ENCODE measurements around the gene AR. TPM values are rescaled to one million over a fixed set of nuclear protein-coding genes. Genes with fewer than 3 reads are reported as not detected.
"Not testable (repeated sequence)": the region's sequence is repeated elsewhere in the genome, so short reads cannot be mapped to it uniquely, and the experiment has no call there.

Gene AR
- total RNA-seq, 1 donor from 2014 or later, result 5.0 TPM

DNA sequence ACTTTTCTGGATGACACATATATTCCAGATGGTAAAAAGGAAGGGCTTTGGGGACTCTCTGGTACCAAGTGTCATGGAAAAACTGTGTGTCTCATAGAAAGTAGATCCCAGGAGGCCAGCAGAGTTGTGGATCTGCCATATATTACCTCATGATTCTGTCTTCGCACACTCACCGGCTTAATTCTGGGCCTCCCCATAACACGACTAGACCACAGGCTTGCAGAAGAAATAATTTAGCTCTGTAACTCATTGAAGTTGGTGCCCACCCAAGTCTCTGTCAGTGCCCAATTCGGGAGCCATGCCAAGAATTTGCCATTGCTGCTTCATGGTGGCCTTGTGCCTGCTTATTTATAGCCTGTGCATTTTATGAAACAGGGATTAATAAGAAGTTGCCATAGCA is 104.5 kb downstream of the AR start:
- no peak for TF ChIP-seq CTCF (IDR thresholded peaks at IDR 0.05)
- DNase-seq, result no peak
- no peak for ATAC-seq
- Histone ChIP-seq H3K4me3 (no peak overlapping the region), H3K9me3 (no peaks in the 10 kb centered on the region), H3K4me1 (no peaks in the 10 kb centered on the region), H3K27ac (no peak overlapping the region), H3K27me3 (ENCODE audit: low read depth) (no peaks in the 10 kb centered on the region), H3K36me3 (no peaks in the 10 kb centered on the region)
- intact Hi-C loops (cut with DNase I), result no loop called here

DNA sequence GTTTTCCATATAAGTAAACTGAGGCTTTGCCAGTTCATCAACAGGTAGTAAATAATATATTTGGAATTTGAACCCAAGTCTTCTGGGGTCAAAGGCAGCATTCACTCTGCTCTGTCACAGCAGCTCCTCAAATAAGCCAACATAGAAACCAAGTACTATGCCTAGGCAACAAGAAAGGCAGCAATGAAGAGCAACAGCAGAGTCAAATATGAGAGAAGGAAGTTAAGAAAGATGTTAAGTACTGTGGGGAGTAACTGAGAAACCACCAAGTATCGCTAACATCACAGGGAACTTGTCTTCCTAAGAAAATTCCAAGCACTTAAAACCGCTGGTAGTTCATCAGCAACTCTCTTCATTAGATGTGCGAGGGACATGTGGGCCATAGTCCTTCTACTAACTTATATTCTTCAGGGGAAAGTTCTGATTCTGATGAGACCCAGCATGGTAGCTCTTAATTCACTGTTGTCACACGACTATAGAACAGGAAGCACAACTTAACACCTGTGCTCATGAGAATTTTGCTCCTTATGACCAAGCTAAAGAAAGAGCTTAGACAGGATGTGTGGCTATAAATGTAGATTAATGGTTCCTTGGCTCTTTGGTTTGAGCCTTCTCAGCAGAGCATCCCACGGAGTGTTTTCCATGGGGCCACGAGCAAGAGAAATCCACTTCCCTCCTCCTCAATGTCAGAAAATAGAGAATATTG is 107.8 kb downstream of the AR start:
- intact Hi-C loops (cut with DNase I), result no loop called here
- DNase-seq (no peak), ATAC-seq (no peak)
- no peaks in the 10 kb centered on the region for H3K4me1 ChIP-seq
- no peaks in the 10 kb centered on the region for H3K9me3 ChIP-seq
- TF ChIP-seq CTCF (IDR thresholded peaks at IDR 0.05), result no peak
- no peak overlapping the region for H3K27ac ChIP-seq
- H3K36me3 ChIP-seq, result no peaks in the 10 kb centered on the region
- H3K4me3 ChIP-seq, result no peak overlapping the region
- H3K27me3 ChIP-seq (ENCODE audit: low read depth), result no peaks in the 10 kb centered on the region

DNA sequence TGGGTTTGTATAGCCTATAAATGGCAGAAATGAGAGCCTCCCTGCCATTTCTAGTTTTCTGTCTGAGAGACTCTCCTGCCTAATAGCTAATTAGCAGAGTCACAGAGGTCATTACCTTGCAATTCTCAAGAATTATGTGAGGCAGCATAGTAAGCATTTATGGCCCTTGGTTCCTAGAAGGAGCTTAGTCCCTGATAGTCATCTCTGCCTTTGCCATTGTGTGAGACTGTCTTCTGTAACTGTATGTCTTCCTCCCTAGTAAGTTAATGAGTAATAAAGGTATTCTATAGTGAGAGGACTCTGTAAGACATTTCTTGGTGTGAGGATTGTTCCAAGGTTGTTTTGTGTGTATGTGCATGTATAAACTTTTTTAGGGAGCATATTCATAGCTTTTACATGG is 108.7 kb downstream of the AR start:
- no peaks in the 10 kb centered on the region for H3K4me1 ChIP-seq
- intact Hi-C loops (cut with DNase I), result no loop called here
- H3K36me3 ChIP-seq, result no peaks in the 10 kb centered on the region
- no peak for DNase-seq
- TF ChIP-seq CTCF (IDR thresholded peaks at IDR 0.05), result no peak
- H3K27ac ChIP-seq, result no peak overlapping the region
- H3K9me3 ChIP-seq, result no peaks in the 10 kb centered on the region
- no peak for ATAC-seq
- H3K27me3 ChIP-seq (ENCODE audit: low read depth), result no peaks in the 10 kb centered on the region
- H3K4me3 ChIP-seq, result no peak overlapping the region

DNA sequence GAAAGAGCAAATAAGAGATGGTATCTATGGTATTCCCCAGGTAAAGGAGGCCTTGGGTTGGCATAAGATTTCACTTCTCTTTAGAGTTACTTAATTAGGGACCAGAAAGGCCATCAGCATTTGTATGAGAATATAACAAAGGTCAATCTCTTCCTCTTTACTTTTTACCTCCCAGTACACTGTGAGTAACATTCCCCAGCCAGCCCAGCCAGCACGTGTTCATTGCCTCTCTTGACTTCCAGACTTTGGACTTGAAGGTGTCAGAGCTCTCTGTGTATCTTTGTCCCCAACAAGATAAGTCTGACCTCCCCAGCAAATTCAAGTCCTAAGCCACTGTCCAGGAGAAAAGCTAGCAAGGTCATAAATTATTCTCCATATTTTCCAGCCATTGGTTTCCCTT is 110.5 kb downstream of the AR start:
- TF ChIP-seq CTCF (IDR thresholded peaks at IDR 0.05), result no peak
- intact Hi-C loops (cut with DNase I), result no loop called here
- ATAC-seq (no peak), DNase-seq (no peak)
- Histone ChIP-seq H3K9me3 (no peaks in the 10 kb centered on the region), H3K4me1 (no peaks in the 10 kb centered on the region), H3K4me3 (no peak overlapping the region), H3K27ac (no peak overlapping the region), H3K27me3 (ENCODE audit: low read depth) (no peaks in the 10 kb centered on the region), H3K36me3 (no peaks in the 10 kb centered on the region)

DNA sequence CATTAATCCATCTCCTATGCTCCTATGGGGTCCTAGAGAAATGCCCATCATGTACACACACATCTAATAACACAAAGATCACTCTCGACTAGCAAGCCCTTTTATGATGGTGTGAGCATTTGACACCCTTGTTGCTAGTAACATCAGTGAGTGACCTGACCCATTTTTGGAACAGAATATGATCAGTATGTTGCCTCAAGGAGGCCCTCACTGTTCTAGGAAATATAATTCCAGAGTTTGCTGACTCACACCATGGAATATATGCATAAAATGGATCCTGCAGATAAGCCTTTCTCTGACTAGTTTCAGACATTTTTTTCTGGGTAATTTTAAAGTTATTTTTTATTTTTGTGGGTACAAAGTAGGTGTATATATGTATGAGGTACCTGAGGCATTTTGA is 121.8 kb downstream of the AR start:
- no peaks in the 10 kb centered on the region for H3K27me3 ChIP-seq (ENCODE audit: low read depth)
- no peak overlapping the region for H3K4me3 ChIP-seq
- no peaks in the 10 kb centered on the region for H3K9me3 ChIP-seq
- intact Hi-C loops (cut with DNase I), result no loop called here
- no peaks in the 10 kb centered on the region for H3K36me3 ChIP-seq
- no peaks in the 10 kb centered on the region for H3K4me1 ChIP-seq
- no peak overlapping the region for H3K27ac ChIP-seq
- ATAC-seq, result no peak
- no peak for TF ChIP-seq CTCF (IDR thresholded peaks at IDR 0.05)
- no peak for DNase-seq

GRCh38 chrX:67670717-67671116 is 126.9 kb downstream of the AR start:
- H3K36me3 ChIP-seq; H3K4me3 ChIP-seq; H3K4me1 ChIP-seq; H3K27ac ChIP-seq; intact Hi-C loops (cut with DNase I); H3K9me3 ChIP-seq; ATAC-seq; DNase-seq; H3K27me3 ChIP-seq (ENCODE audit: low read depth): not testable (repeated sequence)
